Endodermal cell (in vitro differentiated cells): ENCODE measurements around the gene HOXA5. TPM values are rescaled to one million over a fixed set of nuclear protein-coding genes. Genes with fewer than 3 reads are reported as not detected.

Source experiments
- DNase-seq: peaks from one replicate; pipeline ENCODE4 v3.0.0-alpha.2; 2017
- H3K27ac ChIP-seq: 2 replicates; pipeline ENCODE4 v1.5.1; 2013; ENCODE audit warnings: mild to moderate bottlenecking, low read depth, low read length, moderate library complexity
- H3K27me3 ChIP-seq: 2 replicates; pipeline ENCODE4 v1.6.1; 2013; ENCODE audit warnings: mild to moderate bottlenecking, low read length, moderate library complexity; ENCODE audit not compliant: insufficient read depth, control insufficient read depth, poor library complexity, severe bottlenecking
- H3K36me3 ChIP-seq: 2 replicates; pipeline ENCODE4 v1.7.0; 2013; ENCODE audit warnings: mild to moderate bottlenecking, low read length, moderate library complexity; ENCODE audit not compliant: control insufficient read depth, insufficient read depth
- H3K4me1 ChIP-seq: one replicate; pipeline ENCODE4 v1.7.0; 2013; ENCODE audit warnings: low read length; ENCODE audit not compliant: control insufficient read depth, insufficient read depth
- H3K4me3 ChIP-seq: 2 replicates; pipeline ENCODE4 v1.5.1; 2013; ENCODE audit warnings: mild to moderate bottlenecking, low read length, moderate library complexity
- H3K9ac ChIP-seq: 2 replicates; pipeline ENCODE4 v1.6.1; 2013; ENCODE audit warnings: mild to moderate bottlenecking, low read length, moderate library complexity; ENCODE audit not compliant: poor library complexity, severe bottlenecking; ENCODE audit errors: extremely low read depth
- H3K9me3 ChIP-seq: 2 replicates; pipeline ENCODE4 v1.6.1; 2013; ENCODE audit warnings: mild to moderate bottlenecking, low read length, moderate library complexity; ENCODE audit not compliant: control insufficient read depth
- H3K27ac Mint-ChIP-seq: 2 replicates; pipeline ENCODE4 v1.8.0; 2020; ENCODE audit warnings: mixed read lengths
- H3K27me3 Mint-ChIP-seq: 2 replicates; pipeline ENCODE4 v1.8.0; 2021; ENCODE audit warnings: mild to moderate bottlenecking, mixed read lengths; ENCODE audit not compliant: insufficient read depth
- H3K36me3 Mint-ChIP-seq: 2 replicates; pipeline ENCODE4 v1.8.0; 2020; ENCODE audit warnings: low read depth, mixed read lengths
- H3K4me1 Mint-ChIP-seq: 2 replicates; pipeline ENCODE4 v1.8.0; 2020; ENCODE audit warnings: mixed read lengths
- H3K4me3 Mint-ChIP-seq: 2 replicates; pipeline ENCODE4 v1.8.0; 2020; ENCODE audit warnings: mild to moderate bottlenecking, moderate library complexity, mixed read lengths
- H3K9me3 Mint-ChIP-seq: 2 replicates; pipeline ENCODE4 v1.8.0; 2020; ENCODE audit warnings: mild to moderate bottlenecking, mixed read lengths
- CTCF ChIP-seq: fragments of 200-600 bp; sonication (generic); conservative IDR thresholded peaks from 2 replicates; pipeline ENCODE4 v1.5.0; 2021; ENCODE audit warnings: antibody characterized with exemption, mild to moderate bottlenecking
- WGBS, 2 experiments: methylation state at CpG; one replicate each; pipeline versions ENCODE4 v1.1.5 to v1.1.7; 2013; ENCODE audit warnings: missing lambda C conversion rate in 2 of 2, mixed read lengths in 1 of 2; ENCODE audit not compliant: insufficient coverage in 1 of 2, insufficient read length in 1 of 2; 5-methylcytosine and 5-hydroxymethylcytosine counted together
- total RNA-seq, 2 donors: library from RNA; stranded (reverse); fragmentation: NEBNext Ultra II Directional in 1 of 2; extraction: Animal tissue kit (Norgen Biotek cat#: 25700) in 1 of 2; gene quantifications; 2 replicates in 1 of 2; 3 replicates in 1 of 2; pipeline ENCODE4 v1.2.1, GENCODE V29; 2021

HOXA5 gene
- total RNA-seq, 2 donors from 2014 or later: not detected

DNA sequence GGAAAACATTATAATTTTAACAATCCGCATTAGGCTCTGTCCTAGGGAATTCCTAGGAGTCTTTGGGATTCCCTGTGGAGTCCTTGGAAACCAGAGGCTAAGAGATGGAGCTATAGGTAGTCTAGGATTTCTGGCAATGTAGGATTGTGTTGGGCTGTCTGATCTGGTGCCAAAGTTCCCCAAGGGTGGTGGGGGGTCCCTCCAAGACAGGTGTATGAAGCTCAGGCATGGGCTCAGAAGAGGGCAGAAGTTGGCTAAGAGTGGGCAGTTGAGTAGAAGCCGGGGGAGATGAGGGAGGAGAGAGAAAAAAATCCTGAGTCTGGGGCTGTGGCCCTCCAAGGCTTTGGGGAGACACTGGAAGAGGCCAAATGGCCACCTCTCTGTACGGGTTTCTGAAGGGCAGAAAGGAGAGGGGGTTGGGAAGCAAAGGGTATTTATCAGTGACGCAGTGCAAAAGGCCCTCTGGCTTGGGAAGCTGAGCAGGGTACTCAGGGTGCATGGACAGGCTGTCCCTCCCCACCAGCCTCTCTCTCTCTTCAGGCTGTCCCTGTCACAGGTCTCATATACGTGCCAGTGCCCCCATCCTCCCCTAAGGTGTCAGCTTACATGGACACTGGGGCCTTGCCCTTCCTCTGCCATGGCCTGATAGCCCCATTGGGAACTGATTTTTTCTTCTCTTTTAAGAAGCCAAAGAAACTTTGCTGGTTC is 3.2 kb upstream of the HOXA5 start:
- no peak overlapping the region for H3K4me3 ChIP-seq

GRCh38 chr7:27145914-27146412 is 2.5 kb upstream of the HOXA5 start:
- H3K4me3 ChIP-seq: no peak overlapping the region
- no peak for DNase-seq
- Mint-ChIP-seq H3K4me1 (peaks cover 9% of the 10 kb centered on the region), H3K36me3 (no peaks in the 10 kb centered on the region), H3K9me3 (peaks cover 15% of the 10 kb centered on the region), H3K27me3 (peaks cover 100% of the 10 kb centered on the region), H3K27ac (no peak overlapping the region), H3K4me3 (no peak overlapping the region)
- no peaks in the 10 kb centered on the region for H3K36me3 ChIP-seq
- H3K9me3 ChIP-seq: peaks cover 16% of the 10 kb centered on the region
- no peaks in the 10 kb centered on the region for H3K4me1 ChIP-seq
- WGBS, 2 experiments: 71 to 80% methylated on average over 9 to 11 of the region's 11 CpGs
- no peak overlapping the region for H3K9ac ChIP-seq
- no peak for TF ChIP-seq CTCF
- no peak overlapping the region for H3K27ac ChIP-seq
- peaks cover 100% of the 10 kb centered on the region for H3K27me3 ChIP-seq

More for the DNA sequence above, 3.2 kb upstream of the HOXA5 start:
- no peak for TF ChIP-seq CTCF
- peaks cover 100% of the 10 kb centered on the region for H3K27me3 ChIP-seq
- no peak overlapping the region for H3K27ac Mint-ChIP-seq
- no peaks in the 10 kb centered on the region for H3K4me1 ChIP-seq
- 38 to 55% methylated on average over 2 to 5 of the region's 5 CpGs for WGBS, 2 experiments
- H3K9me3 Mint-ChIP-seq: peaks cover 15% of the 10 kb centered on the region
- peaks cover 16% of the 10 kb centered on the region for H3K9me3 ChIP-seq
- H3K4me3 Mint-ChIP-seq: no peak overlapping the region
- H3K27me3 Mint-ChIP-seq: peaks cover 100% of the 10 kb centered on the region
- H3K36me3 Mint-ChIP-seq: no peaks in the 10 kb centered on the region
- peak; percentile 41 for DNase-seq
- H3K9ac ChIP-seq: no peak overlapping the region
- H3K27ac ChIP-seq: no peak overlapping the region
- peaks cover 9% of the 10 kb centered on the region for H3K4me1 Mint-ChIP-seq
- H3K36me3 ChIP-seq: no peaks in the 10 kb centered on the region

DNA sequence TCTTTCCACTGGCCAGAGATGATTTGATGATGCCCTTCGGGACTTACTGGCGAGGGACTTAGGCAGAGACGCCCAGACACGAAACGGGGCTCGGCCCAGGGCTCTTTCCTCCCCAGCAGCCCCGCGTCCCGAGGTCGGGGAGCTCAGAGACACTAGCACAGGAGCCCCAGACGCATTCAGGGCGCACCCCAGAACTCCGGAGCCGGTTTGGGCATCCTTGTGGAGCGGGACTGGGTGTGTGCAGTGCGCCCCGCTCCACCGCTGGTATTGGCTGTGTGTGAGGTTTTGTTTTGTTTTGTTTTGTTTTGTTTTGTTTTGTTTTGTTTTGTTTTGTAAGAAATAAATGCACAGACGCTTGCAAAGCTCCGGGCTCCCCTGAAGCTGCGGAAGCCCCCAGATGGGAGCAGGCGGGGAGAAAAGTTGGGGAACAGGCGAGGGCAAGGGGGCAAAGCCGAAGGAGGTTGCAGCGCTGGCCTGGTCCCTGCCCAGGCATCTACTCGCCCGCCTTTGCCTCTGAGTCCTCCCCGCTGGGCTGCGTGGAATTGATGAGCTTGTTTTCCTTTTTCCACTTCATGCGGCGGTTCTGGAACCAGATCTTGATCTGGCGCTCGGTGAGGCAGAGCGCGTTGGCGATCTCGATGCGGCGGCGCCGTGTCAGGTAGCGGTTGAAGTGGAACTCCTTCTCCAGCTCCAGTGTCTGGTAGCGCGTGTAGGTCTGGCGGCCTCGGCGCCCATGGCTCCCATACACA is 1.9 kb upstream of the HOXA5 start:
- Mint-ChIP-seq H3K9me3 (peaks cover 15% of the 10 kb centered on the region), H3K27me3 (peaks cover 100% of the 10 kb centered on the region), H3K4me3 (no peak overlapping the region), H3K27ac (no peak overlapping the region), H3K36me3 (no peaks in the 10 kb centered on the region), H3K4me1 (peaks cover 9% of the 10 kb centered on the region)
- DNase-seq: peak; percentile 46
- H3K4me3 ChIP-seq: no peak overlapping the region
- H3K4me1 ChIP-seq: no peaks in the 10 kb centered on the region
- H3K9me3 ChIP-seq: peaks cover 16% of the 10 kb centered on the region
- H3K36me3 ChIP-seq: no peaks in the 10 kb centered on the region
- H3K27ac ChIP-seq: no peak overlapping the region
- H3K27me3 ChIP-seq: peaks cover 100% of the 10 kb centered on the region
- no peak overlapping the region for H3K9ac ChIP-seq
- WGBS, 2 experiments: 69 to 77% methylated on average over 27 to 47 of the region's 47 CpGs
- no peak for TF ChIP-seq CTCF
